Measurements from ENCODE around the gene DUSP8.
"Not testable (repeated sequence)": the region's sequence is repeated elsewhere in the genome, so short reads cannot be mapped to it uniquely, and the experiment has no call there.

The DUSP8 gene, protein sequence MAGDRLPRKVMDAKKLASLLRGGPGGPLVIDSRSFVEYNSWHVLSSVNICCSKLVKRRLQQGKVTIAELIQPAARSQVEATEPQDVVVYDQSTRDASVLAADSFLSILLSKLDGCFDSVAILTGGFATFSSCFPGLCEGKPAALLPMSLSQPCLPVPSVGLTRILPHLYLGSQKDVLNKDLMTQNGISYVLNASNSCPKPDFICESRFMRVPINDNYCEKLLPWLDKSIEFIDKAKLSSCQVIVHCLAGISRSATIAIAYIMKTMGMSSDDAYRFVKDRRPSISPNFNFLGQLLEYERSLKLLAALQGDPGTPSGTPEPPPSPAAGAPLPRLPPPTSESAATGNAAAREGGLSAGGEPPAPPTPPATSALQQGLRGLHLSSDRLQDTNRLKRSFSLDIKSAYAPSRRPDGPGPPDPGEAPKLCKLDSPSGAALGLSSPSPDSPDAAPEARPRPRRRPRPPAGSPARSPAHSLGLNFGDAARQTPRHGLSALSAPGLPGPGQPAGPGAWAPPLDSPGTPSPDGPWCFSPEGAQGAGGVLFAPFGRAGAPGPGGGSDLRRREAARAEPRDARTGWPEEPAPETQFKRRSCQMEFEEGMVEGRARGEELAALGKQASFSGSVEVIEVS

DNA sequence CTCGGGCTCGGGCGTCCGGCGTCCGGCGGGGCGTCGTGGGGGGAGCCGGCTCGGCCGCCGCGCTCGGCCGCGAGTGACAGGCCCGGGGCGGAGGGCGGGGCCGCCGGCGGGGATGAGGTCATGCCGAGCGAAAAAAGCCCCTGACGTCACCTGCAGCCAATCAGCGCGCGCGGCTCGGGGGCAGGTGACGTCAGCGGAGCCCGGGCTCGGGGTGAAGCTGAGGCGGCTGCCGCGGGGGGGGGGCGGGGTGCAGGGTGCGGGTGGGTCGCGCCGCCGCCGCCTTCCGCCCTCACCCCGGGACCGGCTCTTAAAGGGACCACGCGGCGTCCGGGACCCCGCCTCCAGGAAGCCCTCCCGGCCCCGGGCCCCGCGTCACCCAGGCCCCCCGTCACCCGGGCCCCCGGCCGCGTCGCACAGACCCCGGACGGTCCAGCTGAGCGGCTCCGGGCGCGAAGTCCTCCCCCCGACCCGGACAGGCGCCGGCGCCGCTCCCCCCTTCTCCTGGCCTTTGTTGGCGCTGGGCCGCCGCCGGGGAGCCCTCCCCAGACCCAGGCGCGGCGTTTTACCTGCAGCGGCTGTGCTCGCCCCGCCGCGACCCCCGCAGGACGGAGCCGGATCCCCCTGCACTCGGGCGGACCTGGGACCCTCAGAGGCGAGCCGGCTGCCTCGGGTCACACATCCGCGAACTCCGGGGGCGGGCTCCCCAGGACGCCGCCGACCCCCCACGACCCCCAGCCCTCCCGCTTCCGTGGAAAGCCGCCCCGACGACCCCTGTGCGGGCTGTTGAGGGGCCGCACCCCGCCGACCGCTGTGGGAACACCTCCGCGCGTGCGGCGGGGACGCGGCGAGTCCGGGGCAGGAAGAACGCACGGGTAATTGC, at the start of gene DUSP8:
DUSP8 (minus strand) TSS at position 75 of the 880 bp plus-strand sequence. CDS start 6,445 bp downstream, outside the sequence.
- DNase-seq (ENCODE audit: low read depth in 3 of 3) = peak; percentile 78 to 86 (median 83)

- DNase-seq (ENCODE audit: low read depth in 3 of 3) = peak in 1 of 3 experiments; percentile 11
Measured at GRCh38 chr11:1619449-1619848, 47.4 kb upstream of the DUSP8 start.

GRCh38 chr11:1618231-1618630, 46.2 kb upstream of the DUSP8 start:
- no peak for DNase-seq (ENCODE audit: low read depth in 3 of 3)

- no peak for DNase-seq (ENCODE audit: low read depth in 3 of 3)
Measured at GRCh38 chr11:1608363-1608762, 36.3 kb upstream of the DUSP8 start, which contains the start of gene KRTAP5-3. KRTAP5-3 (minus strand) TSS chr11:1608463; CDS start chr11:1608385, 78 bp downstream.

DNA sequence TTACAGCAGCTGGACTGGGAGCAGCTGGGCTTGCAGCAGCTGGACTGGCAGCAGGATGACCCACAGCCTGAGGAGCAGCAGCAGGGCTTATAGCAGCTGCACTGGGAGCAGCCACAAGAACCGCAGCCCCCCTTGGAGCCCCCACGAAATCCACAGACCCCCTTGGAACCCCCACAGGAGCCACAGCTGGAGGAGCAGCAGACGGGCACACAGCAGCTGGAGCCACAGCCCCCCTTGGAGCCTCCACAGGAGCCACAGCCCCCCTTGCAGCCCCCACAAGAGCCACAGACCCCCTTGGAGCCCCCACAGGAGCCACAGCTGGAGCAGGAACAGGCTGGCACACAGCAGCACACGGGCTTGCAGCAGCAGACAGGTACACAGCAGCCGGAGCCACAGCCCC, 35.8 kb upstream of the DUSP8 start:
- DNase-seq (ENCODE audit: low read depth in 3 of 3) = not testable (repeated sequence)

- not testable (repeated sequence) for DNase-seq (ENCODE audit: low read depth in 3 of 3)
Measured at GRCh38 chr11:1607156-1607845, 35.2 kb upstream of the DUSP8 start.

GRCh38 chr11:1605923-1606322, 33.9 kb upstream of the DUSP8 start:
- DNase-seq (ENCODE audit: low read depth in 3 of 3) = not testable (repeated sequence)

DNA sequence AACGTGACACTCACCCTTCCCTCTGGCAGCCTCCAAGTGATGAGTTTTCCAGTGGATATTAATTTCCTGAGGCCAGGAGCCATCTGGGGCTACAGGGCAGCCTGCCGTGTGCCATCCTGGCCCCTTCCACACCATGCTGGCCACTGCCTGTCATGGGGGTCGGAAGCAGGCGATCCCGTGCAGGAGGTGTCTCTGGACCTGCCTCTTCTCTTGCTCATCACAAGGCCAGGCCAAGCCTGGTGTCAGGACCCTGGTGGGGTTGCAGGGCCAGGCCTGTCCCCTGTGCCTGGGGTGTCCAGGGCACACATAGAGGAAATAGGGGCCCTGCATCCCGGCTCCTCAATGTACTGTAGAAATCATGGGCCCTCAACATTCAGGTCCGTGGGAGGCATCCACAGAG, 32.6 kb upstream of the DUSP8 start:
- no peak for DNase-seq (ENCODE audit: low read depth in 3 of 3)

DNA sequence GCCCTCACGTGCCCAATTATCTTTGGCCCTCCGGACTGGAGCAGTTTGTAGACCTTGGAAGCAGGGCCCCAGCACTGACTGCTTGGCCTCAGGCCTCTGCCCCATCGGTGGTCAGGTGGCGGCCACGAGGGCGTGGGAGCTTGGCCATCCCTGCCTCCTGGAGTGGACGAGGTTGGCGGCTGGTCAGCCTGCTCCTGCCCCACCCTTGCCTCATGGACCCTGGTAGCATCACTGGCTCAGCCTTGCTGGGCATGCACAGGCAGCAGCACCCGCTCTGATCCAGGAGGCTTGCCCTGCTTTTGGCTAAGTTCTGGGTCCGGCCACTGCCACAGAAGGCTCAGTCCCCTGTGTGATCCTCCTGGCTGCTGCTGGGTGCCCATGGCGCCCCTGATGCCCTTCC, 32.1 kb upstream of the DUSP8 start:
- no peak for DNase-seq (ENCODE audit: low read depth in 3 of 3)

GRCh38 chr11:1603629-1604028, 31.6 kb upstream of the DUSP8 start:
- DNase-seq (ENCODE audit: low read depth in 3 of 3) = no peak

DNA sequence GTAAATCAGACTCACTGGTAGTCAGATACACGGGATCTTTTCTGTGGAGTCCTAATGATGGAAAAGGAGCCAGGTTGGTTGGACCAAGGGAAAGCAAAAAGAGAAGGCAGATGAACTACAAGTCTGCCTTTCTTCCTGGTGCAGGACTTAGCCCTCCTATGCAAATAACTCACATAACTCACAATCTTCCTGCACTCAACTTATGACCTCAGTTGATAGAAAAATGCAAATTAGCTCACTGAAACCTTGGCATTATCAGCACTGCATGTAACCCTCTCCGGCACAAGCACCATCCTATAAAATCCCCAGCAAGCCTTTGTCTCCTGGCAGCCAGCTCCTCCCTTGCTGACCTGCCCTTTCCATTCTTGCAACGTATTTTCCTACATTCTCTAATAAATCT, 29.6 kb upstream of the DUSP8 start:
- DNase-seq (ENCODE audit: low read depth in 3 of 3) = not testable (repeated sequence)

GRCh38 chr11:1600626-1601025, 28.6 kb upstream of the DUSP8 start:
- DNase-seq (ENCODE audit: low read depth in 3 of 3) = no peak

DNA sequence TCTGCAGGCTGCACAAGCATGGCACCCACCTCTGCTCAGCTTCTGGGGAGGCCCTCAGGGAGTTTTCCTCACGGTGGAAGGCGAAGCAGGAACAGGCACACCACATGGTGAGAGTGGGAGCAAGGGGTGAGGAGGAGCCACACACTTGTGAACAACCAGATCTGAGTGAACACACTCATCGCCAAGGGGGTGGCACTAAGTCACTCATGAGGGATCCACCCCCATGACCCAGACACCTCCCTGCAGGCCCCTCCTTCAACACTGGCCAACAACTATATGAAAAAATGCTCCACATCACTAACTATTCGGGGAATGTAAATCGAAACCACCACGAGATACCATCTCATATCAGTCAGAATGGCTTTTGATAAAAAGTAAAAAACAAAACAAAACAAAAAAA, 26.7 kb upstream of the DUSP8 start:
- DNase-seq (ENCODE audit: low read depth in 3 of 3) = no peak

- DNase-seq (ENCODE audit: low read depth in 3 of 3) = not testable (repeated sequence)
Measured at GRCh38 chr11:1598406-1598805, 26.3 kb upstream of the DUSP8 start.

DNA sequence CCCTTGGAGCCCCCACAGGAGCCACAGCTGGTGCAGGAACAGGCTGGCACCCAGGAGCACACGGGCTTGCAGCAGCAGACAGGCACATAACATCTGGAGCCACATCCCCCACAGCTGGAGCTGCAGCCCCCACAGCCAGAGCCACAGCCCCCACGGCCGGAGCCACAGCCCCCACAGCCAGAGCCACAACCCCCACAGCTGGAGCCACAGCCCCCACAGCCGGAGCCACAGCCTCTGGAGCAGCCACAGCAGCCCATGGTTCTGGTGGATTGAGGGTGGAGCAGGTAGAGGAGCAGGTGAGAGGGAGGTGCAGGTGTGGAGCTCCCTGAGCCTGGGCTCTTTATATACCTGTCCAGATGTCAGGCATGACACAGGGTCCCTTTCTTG, 25.9 kb upstream of the DUSP8 start, which contains the start of gene KRTAP5-2:
KRTAP5-2 (minus strand) TSS at position 301 of the 387 bp plus-strand sequence; CDS start at position 257, 44 bp downstream.
- no peak for DNase-seq (ENCODE audit: low read depth in 3 of 3)

DNA sequence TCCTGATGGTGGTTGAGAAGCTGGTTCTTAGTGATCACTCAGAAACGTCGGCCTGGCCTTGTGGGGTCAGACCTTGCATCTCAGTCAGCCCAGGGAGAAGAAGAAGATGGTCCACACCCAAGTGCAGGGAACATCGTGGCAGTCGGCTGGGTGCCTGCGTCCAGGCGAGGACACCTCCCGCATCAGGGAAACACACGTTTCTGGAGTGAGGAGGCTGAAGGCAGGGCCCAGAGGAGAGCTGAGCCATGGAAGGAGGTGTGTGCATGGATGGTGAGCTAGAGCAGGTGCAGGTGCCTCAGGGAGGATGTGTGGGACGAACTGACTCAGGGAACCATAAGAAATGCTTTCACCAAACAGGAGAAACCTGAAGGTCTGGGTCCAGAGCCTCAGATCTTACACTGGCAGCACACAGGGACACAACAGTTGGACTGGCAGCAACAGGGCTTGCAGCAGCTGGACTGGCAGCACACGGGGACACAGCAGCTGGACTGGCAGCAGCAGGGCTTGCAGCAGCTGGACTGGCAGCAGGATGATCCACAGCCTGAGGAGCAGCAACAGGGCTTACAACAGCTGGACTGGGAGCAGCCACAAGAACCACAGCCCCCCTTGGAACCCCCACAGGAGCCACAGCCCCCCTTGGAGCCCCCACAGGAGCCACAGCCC, 25.4 kb upstream of the DUSP8 start:
- no peak for DNase-seq (ENCODE audit: low read depth in 3 of 3)

- DNase-seq (ENCODE audit: low read depth in 3 of 3) = not testable (repeated sequence)
Measured at GRCh38 chr11:1596576-1597121, 24.6 kb upstream of the DUSP8 start.

- DNase-seq (ENCODE audit: low read depth in 3 of 3) = not testable (repeated sequence)
Measured at GRCh38 chr11:1595994-1596575, 24.0 kb upstream of the DUSP8 start.

GRCh38 chr11:1592628-1593027, 20.6 kb upstream of the DUSP8 start:
- DNase-seq (ENCODE audit: low read depth in 3 of 3) = no peak

DNA sequence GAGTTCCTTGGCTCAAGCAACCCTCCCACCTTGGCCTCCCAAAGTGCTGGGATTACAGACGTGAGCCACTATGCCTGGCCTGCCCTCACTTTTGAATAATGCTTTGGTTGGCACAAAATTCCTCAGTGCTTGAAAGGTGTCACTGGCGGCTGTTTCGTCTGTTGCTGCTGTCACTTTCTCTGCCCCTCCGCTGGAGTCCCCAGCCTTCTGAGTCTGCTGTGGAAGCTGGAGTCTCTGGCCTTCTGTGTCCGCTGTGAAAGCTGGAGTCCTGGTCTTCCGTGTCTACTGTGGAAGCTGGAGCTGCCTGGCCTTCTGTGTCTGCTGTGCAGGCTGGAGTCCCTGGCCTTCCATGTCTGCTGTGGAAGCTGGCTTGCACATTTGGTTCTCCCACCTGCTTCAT, 17.9 kb upstream of the DUSP8 start:
- no peak for DNase-seq (ENCODE audit: low read depth in 3 of 3)

Measured in stimulated activated CD4-positive, alpha-beta T cell treated with anti-CD3 and anti-CD28 coated beads, TNF-alpha, amount 100 ng/mL, for 24 hours (primary cell).